GM19438 (cell line): ENCODE measurements around the gene UBQLN4.
A peak's percentile ranks its signal among the peaks of the same experiment; 100 is the strongest.

Experiments
- ATAC-seq: cut with Tn5 transposase; IDR thresholded peaks from one replicate; pipeline ENCODE4 v1.9.1; 2021; ENCODE audit warnings: low read depth; ENCODE audit not compliant: unreplicated experiment

The UBQLN4 gene

DNA sequence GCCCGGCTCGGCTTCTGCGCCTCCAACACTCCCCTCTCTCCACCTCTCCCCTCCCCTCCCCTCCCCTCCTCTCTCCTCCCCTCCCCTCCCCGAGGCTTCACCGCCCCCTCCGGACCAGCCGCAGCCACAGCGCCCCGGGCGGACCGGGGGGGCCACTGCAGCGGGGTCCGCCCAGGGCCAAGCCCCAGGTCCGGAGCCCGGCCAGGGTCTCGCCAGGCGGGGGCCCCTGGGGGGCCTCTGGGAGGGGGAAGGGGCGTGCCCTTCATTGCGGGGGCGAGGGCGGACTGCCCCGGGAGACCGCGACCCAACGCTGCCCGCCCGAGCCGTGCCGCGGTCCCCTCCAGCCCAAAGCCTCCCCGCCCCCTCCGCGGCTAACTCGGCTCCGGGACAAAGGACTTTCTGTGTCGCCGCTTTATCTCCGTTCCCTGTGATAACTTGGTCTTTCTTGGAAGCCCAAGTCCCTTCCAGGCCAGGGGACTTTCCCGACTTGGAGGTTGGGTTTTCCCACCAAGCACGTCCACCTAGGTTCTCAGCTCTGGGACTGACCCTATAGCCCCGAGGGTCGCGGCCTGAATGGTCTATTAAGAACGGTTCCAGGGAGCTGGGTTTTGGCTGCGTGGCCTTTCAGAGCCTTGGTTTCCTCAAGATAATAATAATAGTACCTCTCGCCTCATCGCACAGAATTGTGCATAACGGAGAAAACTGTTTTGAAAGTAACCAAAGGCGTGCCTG, at the start of gene UBQLN4:
TSS of gene UBQLN4 (minus strand) at position 31 of the 732 bp plus-strand sequence. CDS start 97 bp downstream, outside the sequence.
- ATAC-seq: no peak

DNA sequence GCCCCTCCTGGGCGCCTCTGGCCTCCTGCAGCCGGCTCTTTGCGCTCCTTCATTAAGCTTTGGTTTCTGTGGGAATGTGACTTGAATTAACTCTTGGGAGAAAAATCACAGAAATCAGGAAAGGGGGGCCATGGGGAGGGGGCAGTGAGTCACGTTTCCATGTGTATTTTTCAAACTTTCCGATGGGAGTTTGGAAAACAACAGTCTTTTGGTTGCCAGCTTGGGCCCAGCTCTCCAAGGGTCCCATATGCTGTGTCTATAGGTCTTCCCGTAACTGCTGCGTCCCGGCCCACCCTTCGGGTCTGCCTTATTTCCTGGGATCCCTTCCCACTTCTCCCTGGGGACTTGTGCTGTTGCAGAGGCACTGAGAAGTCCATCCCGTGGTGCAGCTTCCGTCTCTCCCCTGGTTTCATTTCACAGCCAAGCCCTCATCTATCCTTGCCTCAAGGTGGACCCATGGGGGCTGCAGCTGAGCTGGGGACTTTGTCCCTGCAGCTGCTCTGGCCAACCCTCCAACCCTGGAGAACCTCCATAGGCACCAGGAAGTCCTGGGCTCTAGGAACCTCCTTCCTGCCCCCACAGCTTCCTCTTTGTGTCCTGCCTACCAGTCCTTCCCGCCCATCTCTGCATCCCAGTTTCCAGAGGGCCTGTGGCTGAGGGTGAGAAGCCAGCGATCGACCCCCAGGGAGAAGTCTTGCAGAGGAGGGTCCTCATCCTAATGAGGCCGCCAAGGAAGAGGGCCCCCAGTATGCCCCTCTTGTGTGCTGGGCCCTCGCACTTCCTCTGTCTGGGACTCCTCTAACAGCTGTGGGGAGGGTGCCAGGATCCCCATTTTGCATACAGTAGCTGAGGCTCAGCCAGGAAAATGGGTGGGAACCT, 49.3 kb upstream of the UBQLN4 start:
- no peak for ATAC-seq

DNA sequence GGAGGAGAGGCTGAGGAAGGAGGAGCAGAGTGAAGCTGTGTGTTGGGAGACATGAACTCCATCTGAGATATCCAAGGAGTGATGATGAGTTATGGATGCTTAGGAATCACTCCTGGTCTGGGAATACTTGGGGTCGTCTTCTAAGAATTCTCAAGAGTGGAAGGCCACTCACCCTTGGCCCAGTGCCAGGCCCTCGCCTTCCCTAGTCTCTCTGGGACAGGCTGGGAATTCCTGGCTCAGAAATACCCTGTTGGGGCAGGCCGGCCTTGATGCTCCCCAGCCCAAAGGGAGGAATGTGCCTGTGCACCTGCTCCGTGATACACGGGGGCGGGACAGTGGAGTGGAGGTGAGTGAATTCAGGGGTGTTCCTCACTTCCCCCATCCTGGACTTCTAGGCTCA, 48.3 kb upstream of the UBQLN4 start:
- no peak for ATAC-seq

DNA sequence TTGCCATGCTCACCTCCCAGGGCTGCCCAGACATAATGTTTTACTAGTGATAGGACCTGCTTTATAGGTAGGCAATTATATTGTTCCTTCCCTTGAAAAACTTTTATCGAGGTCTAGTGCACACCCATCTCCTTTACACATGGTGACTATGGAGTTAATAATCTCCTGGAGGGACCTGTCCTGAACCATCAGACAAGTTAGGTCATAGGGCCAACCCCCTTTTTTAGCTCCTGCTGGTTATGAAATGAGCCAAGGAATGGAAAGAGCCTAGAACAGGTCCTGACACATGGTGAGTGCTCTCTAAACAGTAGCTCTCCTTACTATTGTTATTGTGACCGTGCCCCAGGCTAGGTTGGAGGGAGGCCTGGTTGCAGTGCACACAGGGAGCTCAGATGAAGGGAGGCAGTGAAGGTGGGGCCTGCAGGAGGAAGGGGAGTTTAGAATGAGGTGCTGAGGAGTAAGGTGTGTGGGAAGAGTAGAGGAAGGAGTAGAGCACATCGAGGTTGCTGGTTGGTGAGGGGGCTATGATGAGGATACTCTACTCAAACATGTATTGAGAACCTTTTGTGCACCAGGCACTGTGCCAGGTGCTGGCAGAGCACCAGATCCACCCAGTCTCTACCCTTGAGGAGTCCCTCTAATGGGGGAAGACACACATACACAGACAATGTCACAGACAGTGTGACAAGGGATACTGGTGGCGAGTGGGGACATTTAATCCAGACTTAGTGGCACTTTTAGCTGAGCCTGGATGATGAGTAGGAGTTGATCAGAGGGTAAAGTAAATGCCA, 46.8 kb upstream of the UBQLN4 start:
- ATAC-seq: no peak

DNA sequence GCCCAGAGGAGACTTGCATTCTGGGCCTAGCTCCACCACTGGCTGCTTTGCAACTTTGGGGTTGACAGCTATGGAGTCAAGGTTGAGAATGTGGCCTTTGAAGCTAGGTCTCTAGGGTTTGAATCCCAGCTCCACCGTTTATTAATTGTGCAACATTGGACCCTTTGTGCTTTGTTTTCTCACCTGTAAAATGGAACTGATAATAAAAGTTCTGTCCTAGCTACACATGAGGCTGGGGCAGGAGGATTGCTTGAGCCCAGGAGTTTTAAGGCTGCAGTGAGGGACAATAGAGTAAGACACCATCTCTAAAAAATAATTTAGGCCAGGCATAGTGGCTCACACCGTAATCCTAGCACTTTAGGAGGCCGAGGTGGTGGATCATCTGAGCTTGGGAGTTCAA, 45.7 kb upstream of the UBQLN4 start:
- ATAC-seq: no peak

DNA sequence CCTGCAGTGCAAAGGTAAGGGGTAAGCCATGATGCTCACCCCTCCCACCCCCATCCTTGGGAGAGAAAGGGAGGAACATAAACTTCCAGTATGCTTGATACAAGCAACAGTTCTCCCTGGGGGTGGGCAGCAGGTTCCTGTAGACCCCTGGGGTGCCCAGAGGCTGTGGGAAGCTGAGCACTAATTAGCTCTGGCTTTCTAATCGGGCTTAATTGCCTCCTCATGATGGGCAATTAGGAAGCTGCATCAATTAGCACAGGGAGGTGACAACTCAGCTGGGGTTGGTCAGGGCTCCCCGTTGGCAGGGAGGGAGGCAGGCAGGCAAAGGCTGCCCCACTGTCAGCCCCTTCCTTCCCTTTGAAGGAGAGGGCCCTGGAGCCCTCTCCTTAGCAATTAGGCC, 45.2 kb upstream of the UBQLN4 start:
- ATAC-seq: no peak

DNA sequence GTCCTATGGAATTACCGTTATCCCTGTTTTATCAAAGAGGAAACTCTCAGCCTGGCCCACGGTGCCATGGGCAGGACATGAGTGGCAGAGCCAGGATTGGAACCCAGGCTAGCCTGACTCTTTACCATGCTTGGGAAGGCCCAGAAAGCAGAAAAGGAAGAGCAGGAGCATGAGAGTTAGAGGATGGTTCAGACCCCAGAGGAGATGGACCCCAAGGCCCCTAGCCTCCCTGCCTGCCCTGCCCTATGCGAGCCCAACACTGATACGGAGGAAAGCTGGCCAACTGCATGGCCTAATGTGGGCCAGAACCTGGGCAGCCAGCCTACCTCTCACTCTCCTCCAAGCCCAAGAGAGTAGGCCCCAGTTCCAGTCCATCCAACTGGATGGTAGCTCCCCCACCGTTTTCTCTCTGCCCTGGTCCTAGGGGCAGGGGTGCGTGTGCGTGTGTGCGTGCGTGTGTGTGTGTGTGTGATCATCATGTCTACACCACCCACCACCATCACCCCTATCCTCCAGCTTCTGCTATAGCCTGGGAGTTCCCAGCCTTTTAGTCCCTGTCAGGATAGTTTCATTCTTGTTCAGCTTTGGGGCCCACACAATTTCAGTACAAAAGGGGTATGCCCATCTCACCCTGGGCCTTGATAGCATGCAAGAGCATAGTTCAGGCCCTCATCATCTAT, 44.0 kb upstream of the UBQLN4 start:
- no peak for ATAC-seq

DNA sequence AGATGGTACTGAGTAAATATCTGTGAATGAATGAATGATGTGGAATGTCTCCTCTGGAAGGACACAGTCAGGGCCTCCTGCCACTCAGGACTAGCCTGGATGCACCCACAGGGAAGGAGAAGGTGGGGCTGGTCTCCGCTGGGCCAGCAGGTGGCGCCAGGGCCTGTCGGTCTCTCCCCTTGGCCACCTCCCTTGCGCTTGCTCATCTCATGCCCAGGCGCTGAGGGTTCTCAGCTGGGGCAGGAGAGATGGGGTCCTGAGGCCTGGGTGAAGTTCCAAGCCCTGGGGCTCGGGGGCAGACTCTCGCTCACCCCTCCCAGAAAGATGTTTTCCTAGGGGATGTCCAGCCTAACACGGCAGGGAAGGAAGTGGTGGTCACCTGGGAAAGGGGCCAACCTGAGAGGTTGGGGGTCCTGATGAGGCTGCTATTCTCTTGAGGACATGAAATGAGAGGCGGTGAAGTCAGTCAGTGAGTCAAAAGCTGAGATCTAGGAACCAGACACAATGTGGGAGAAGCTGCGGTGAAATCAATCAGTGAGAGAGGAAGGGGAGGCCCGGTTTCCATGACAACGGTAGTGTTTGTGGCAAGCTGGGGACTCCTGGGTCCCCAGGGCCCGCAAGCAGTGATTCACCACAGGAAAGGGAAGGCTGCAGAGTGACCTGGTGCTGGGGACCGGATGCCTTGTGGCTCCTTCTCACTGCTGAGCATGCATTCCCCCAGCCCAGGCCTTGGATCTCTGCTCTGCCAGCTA, 43.2 kb upstream of the UBQLN4 start:
- ATAC-seq: peak; percentile 53

DNA sequence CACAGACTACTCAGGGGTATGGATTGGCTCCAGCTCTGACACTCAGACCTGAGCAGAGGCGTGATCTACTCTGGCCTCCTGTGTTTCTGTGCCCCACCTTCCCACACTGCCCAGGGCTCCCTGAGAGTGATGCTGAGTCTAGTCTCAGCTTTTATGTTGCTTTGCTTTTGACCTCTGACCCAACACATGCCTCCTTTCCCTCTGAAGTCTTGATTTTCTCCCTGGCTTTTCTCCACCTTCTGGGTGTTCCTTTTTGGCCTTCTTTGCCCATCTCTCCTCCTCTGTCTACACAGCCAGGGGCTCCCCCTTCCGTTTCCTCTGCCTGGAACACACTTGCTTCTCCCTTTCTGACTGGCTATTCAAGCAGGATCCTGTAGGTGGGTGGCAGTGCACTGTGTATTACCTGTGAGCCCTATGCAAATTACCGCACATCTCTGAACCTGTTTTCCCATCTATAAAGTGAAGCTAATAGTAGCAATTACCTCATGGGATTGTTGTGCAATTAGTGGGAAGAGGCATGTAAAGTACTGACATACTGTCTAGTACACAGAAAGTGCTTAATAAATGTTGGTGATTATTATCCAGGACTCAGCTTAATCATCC, 42.4 kb upstream of the UBQLN4 start:
- ATAC-seq: no peak

DNA sequence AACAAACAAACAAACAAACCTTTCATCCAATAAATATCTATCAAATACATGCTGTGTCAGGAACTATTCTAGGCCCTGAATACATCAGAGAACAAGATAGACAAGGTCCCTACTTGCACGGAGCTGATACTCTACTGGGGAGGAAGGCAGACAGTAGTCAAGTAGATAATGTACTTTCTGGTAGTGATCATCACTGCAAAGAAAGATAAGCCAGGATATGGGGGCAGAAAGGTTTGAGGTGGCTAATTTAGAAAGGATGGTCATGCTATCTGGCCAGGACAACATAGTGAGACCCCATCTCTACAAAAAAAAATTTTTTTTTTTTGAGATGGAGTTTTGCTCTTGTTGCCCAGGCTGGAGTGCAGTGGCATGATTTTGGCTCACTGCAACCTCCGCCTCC, 38.0 kb upstream of the UBQLN4 start:
- no peak for ATAC-seq

DNA sequence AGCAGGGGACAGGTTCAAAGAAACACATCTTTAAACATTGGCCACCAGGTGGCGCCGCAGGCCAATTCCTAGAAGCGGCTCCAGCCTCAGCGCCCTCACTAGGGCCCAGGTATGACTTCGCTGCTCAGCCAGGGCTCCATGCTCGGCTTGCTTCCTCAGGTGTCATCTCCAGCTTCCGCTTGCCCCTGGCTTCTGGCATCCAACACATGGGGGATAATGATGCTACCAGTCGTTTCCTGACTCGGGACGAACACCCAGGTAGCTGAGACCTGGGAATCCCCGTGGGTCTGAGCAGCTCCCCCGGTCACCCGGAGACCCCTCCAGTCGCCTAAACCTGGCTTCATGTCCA, 37.2 kb upstream of the UBQLN4 start:
- no peak for ATAC-seq

DNA sequence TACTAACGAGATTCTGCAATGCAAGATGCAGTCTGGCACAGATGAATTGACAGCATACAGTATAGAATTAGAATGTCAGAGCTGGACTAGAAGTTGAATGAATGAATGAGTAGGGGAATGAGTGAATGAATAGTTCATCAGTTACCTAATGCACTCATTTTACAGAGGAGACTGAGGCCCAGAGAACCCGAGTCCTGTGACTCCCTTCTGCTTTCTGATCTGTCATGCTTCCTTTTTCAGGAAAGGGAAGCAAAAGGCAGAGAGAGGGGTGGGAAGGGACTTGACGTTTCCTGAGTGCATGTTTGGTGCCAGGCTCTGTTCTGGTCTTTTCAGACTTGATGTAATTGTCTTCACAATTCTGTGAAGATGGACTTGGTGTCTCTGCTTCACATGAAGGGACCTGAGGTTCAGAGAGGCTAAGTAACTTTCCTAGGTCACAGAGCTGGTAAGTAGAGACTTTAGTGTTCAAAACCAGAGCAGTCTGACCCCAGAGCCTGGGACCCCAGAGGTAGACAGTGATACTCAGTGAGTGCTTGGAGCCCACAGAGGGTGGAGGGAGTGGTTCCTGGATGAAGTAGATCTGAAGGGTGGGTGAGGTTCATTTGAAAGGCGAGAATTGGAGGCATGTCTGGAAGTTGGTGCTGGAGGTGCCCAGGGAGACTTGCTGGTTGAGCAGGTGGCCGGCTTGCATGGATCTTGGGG, 36.7 kb upstream of the UBQLN4 start:
- ATAC-seq: no peak

DNA sequence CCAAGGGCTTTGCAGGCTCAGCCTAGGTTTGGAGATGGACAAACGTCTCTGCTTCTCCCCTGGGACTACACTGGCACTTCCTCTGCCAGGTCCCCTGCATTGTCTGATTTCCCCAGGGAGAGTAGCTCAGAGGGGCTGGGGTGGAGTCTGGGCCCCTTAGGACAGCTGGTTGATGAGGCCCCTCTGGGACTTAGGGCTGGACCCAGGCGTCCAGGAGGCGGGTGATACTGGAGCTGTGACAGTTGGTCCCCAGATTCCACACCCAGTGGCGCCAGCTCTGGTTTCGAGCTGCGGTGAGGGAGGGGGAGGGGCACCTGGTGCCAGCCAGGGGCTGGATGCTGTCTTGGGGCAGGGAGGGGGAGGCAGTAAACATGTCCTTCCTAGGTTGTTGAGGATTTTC, 36.1 kb upstream of the UBQLN4 start:
- no peak for ATAC-seq

DNA sequence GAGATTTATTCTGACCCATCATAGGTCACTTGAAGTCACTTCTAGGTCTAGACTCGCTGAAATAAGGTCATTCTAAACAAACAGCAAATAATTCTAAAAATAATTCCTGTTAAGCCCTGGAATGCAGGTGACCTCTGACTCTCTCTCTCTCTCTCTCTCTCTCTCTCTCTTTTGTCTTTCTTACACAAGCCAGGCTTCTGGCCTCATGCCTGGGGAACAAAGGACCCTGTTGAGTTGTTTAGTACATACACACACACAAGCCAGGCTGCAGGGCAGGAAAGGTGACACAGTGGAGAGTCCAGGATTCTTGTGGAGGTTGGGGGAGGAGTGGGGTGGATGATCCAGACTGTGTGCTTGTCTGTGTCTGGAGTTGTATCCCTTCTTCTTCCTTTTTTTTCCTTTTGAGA, 32.7 kb upstream of the UBQLN4 start:
- ATAC-seq: no peak

DNA sequence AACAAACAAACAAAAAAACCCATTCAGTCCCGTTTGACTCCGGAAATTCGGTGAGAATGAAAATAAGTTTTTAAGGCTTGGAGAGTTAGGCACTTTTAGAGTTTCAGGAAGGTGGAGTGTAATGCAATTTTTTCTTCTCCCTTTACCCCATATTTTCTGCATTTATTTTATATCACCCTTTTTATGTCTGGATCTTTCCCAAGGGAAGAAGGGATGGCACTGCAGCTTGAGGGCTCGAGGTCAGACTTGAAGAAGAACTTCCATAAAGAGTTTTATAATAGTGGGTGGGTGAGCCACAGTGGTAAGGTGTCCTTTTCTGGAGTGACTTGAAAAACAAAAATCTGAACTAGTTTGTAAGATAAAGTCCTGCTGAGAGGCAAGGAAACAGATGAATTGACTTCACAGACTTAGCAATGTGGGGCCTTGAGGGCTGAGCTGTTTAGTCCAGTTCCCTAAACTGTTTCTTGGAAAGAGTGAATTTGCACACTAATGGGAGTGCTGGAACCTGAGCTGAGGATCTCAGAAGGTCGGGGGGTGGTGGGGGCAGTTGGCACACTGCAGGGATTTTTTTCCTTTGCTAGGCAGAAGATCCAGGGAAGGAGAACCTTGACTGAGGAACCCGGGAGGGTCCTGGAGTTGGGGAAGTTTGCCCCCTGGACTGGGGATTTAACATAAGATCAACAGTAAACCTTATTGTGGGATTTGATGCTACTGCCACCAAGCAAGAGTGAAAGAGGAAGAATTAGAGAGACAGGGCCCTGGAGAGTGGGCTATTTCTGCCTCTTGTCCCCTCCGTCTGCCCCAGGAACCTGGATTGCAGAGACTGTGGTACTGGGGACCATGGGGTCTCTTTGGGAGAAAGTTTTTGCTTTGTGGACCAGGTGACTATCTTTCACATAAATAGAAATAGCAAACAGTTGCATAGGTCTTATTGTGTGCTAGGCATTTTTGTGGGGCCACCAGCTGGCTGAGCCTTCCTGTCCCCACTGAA, 30.5 kb upstream of the UBQLN4 start:
- ATAC-seq: no peak

DNA sequence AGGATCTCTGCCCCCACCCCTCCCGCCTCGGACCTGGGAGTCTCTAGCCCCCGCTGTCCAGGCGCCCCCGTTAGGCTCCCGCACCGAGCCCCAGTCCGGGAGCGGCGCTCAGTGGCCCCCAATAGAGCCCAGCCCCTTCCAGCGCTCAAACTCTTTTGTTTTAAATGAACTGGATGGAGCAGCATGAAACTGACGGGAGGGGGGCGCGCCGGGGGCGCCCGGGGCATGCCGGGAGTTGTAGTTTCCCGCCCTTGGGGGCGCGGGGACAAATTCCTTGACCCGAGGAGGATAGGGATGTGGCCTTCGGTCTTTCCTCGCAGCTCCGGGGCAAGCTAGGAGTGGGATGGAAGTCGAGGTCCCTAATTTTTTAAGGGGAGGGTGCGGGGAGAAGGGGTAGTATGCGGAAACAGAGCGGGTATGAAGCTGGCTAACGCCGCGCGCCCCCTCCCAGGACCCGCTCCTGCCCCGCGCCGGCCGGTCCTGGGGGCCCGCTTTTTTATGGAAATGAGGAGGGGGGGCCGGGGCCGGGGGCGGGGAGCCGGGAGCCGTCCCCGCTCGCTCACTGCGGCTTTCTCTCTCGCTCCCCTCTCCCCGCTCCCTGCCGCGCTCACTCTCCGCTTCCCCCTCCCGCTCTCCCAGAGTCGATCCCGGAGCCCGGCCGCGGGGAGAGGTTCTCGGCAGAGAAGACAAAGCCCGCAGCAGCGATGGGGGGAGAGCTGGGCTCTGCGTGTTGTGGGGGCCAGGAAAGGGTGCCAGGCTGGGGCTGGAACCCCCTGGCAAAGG, 28.9 kb upstream of the UBQLN4 start, which contains the start of gene MEX3A:
TSS of gene MEX3A (minus strand) at position 157 of the 783 bp plus-strand sequence. CDS start 467 bp downstream, outside the sequence.
- no peak for ATAC-seq

DNA sequence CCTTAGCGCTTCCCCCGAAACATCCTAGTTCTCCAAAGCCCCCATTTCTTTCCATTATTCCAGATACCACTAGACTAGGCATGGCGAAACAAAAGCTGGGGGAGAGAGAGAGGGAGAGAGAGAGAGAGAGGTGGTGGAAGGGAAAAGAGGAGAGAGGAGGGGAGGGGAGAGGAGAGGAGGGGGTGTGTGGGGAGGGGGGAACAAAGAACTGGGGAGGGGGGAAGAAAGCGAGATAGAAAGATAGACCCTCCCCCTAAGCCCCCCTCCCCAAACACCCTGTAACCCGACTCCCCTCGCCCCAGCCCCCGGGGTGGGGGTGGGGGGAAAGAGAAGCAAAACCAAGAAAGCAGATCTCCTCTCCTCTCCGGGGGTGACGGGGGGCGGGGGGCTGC, 28.3 kb upstream of the UBQLN4 start:
- ATAC-seq: no peak
